ENCODE results near the gene FOXO1. TPM values are rescaled to one million over a fixed set of nuclear protein-coding genes. Genes with fewer than 3 reads are reported as not detected.
A peak's percentile ranks its signal among the peaks of the same experiment; 100 is the strongest.
"Not testable (repeated sequence)": the region's sequence is repeated elsewhere in the genome, so short reads cannot be mapped to it uniquely, and the experiment has no call there.

FOXO1 gene
- 10 to 100 TPM; 30.9 to 36.8 (median 33.7) TPM for total RNA-seq
- polyA plus RNA-seq, result 10 to 100 TPM in 2 of 3 donors, 1 to 10 TPM in 1; 9.0 to 14.7 (median 10.6) TPM

DNA sequence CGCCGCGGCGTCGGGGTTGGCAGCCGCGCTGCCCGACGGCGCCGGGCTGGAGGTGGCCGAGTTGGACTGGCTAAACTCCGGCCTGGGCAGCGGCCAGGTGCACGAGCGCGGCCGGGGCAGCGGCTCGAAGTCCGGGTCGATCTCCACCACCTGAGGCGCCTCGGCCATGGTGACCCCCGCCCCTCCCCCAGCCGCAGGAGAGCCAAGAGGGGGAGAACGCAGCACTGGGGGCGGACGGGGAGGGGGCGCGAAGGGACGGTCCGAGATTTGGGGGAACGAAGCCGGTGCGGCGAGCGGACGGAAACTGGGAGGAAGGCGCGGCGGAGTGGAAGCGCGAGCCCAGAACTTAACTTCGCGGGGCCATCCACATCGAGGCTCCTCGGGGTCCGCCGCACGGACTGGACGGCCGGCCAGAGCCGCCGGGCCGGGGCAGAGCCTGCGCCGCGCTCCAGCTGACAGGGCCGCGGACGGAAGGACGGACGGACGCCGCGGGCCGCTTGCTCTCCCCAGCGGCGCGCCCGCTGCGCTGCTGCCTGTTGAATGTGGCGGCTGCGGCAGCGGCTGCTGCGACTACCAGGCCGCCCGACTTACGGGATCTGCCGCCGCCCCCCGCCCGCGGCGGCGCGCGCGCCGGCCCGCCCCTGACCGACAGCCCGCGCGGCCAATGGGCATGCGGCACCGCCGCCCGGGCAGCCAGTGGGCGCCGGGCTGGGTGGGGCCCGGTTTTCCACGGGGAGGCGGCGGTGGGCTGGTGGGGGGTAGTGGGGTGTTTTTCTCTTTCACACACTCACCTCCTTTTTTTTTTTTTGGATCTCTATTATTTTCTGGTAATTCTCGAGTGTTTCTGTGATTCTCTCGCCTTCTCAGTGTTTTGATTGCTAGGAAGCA is at the start of gene FOXO1:
TSS of gene FOXO1 (minus strand) at position 597 of the 888 bp plus-strand sequence. CDS start at position 168, 429 bp downstream.
- Histone ChIP-seq H3K9me3 (no peaks in the 10 kb centered on the region), H3K36me3 (no peaks in the 10 kb centered on the region), H3K27me3 (no peaks in the 10 kb centered on the region), H3K27ac (peak within 1 kb of the TSS; percentile 93 to 99 (median 98)), H3K4me3 (peak within 1 kb of the TSS; percentile 74 to 93 (median 86)), H3K4me1 (peaks cover 0 to 31% (median 25%) of the 10 kb centered on the region in 4 donors)
- peak; percentile 85 to 97 (median 96) for TF ChIP-seq POLR2AphosphoS5 (IDR thresholded peaks at IDR 0.05)
- TF ChIP-seq CTCF (IDR thresholded peaks at IDR 0.05), result no peak
- TF ChIP-seq POLR2A (IDR thresholded peaks at IDR 0.05), result peak; percentile 14 to 24
- no peak for TF ChIP-seq EP300 (IDR thresholded peaks at IDR 0.05)
- peak; percentile 94 for DNase-seq
- 0 to 1% methylated on average over 108 of the region's 108 CpGs for WGBS, 2 donors
- intact Hi-C loops (cut with DNase I), result loop anchor here (2.0 to 10.0 kb wide), 6 partner anchors 67 to 1609 kb away; partner anchors contain the start of genes AKAP11 and WBP4

DNA sequence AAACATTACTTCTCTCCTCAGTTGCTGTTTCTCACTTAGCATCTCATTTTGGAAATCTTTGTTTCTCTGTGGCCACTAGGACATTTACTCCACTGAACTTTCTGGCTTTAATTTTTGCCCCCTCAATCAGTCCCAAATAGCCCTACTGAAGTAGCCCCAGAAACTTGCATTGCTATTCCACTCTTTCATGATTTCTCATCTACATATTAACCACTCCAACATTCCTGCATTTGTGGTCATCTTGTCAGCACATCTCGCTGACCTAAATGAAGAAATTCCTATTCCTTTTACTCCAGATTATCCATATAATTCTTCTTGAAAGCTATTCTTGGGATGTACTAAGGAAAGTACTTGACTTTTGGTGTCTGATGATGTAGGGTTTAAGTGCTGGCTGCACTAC is 48.0 kb upstream of the FOXO1 start:
- not testable (repeated sequence) for H3K27ac ChIP-seq, DNase-seq

DNA sequence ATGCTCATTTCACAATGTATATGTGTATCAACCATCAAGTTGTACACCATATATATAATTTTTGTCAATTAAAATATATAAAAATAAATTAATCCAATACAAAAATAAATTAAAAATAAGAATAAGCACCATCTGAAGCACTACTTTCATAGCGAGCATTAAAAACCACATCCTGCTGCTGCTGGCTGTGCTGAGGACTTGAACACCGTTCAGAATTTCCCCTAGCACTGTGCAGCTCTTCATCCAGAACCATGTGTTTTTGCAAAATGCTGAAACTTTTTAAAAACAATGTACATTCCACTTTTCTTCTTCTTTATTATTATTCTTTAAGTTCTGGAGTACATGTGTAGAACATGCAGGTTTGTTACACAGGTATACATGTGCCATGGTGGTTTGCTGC is 40.0 kb upstream of the FOXO1 start:
- Histone ChIP-seq H3K27me3 (no peaks in the 10 kb centered on the region), H3K36me3 (no peaks in the 10 kb centered on the region), H3K9me3 (peaks cover 2 to 7% (median 6%) of the 10 kb centered on the region in 4 donors), H3K27ac (no peak overlapping the region), H3K4me1 (no peaks in the 10 kb centered on the region), H3K4me3 (no peak overlapping the region)
- WGBS, 2 donors, result 48 to 89% methylated on average over 2 of the region's 2 CpGs
- no peak for DNase-seq
- TF ChIP-seq CTCF (IDR thresholded peaks at IDR 0.05) (no peak), POLR2AphosphoS5 (IDR thresholded peaks at IDR 0.05) (no peak), EP300 (IDR thresholded peaks at IDR 0.05) (no peak), POLR2A (IDR thresholded peaks at IDR 0.05) (no peak)
- intact Hi-C loops (cut with DNase I), result no loop called here

More for the DNA sequence above, 48.0 kb upstream of the FOXO1 start:
- H3K27me3 ChIP-seq; H3K4me1 ChIP-seq; H3K4me3 ChIP-seq; H3K9me3 ChIP-seq; intact Hi-C loops (cut with DNase I): not testable (repeated sequence)
- no CpG with 5 or more reads among the region's 1 CpG for WGBS, 2 donors
- H3K36me3 ChIP-seq, result peaks cover 0 to 24% (median 7%) of the 10 kb centered on the region in 4 donors

GRCh38 chr13:40697711-40698110 is 31.3 kb upstream of the FOXO1 start:
- H3K27me3 ChIP-seq, result no peaks in the 10 kb centered on the region
- intact Hi-C loops (cut with DNase I), result no loop called here

More at GRCh38 chr13:40697711-40698110, 31.3 kb upstream of the FOXO1 start:
- no peaks in the 10 kb centered on the region for H3K36me3 ChIP-seq
- no peak overlapping the region for H3K27ac ChIP-seq
- H3K4me3 ChIP-seq, result no peak overlapping the region
- 78 to 87% methylated on average over 5 of the region's 5 CpGs for WGBS, 2 donors
- no peaks in the 10 kb centered on the region for H3K4me1 ChIP-seq
- TF ChIP-seq CTCF (IDR thresholded peaks at IDR 0.05), result no peak
- no peak for TF ChIP-seq POLR2A (IDR thresholded peaks at IDR 0.05)
- no peak for TF ChIP-seq POLR2AphosphoS5 (IDR thresholded peaks at IDR 0.05)
- no peak for TF ChIP-seq EP300 (IDR thresholded peaks at IDR 0.05)
- H3K9me3 ChIP-seq, result no peaks in the 10 kb centered on the region
- DNase-seq, result no peak

All from sigmoid colon (tissue), 7 donors.